Motor neuron (in vitro differentiated cells): Measurements from ENCODE around the gene EPB41L2. TPM values are rescaled to one million over a fixed set of nuclear protein-coding genes. Genes with fewer than 3 reads are reported as not detected.
"Not testable (repeated sequence)": the region's sequence is repeated elsewhere in the genome, so short reads cannot be mapped to it uniquely, and the experiment has no call there.

ENCODE experiments used
- ATAC-seq, 8 experiments: fragments of 200-7000 bp; cut with Tn5 transposase; replicated peaks in 6 of 8; 2 replicates each; pipeline ENCODE4 v1.8.0; 2021; ENCODE audit warnings: mild to moderate bottlenecking in 8 of 8, moderate library complexity in 8 of 8
- H3K27ac ChIP-seq, 2 donors: fragments of 250-450 bp; sonication (Bioruptor Pico); 2 replicates each; pipeline ENCODE4 v1.9.0; 2021; ENCODE audit warnings: antibody characterized with exemption in 2 of 2, mild to moderate bottlenecking in 2 of 2, moderate library complexity in 1 of 2
- H3K4me1 ChIP-seq, 2 donors: fragments of 250-450 bp; sonication (Bioruptor Pico); replicated peaks in 1 of 2; 2 replicates each; pipeline ENCODE4 v1.6.1; 2021; ENCODE audit warnings: antibody characterized with exemption in 2 of 2, mild to moderate bottlenecking in 2 of 2, moderate library complexity in 1 of 2
- H3K4me3 ChIP-seq, 5 donors: fragments of 250-450 bp; sonication (Bioruptor Pico); 2 replicates each; pipeline ENCODE4 v1.9.0; 2021; ENCODE audit warnings: antibody characterized with exemption in 5 of 5, mild to moderate bottlenecking in 5 of 5, moderate library complexity in 4 of 5
- WGBS, 10 experiments: fragments of 450-650 bp; shearing (Covaris generic); methylation state at CpG; one replicate each; pipeline ENCODE4 v1.0.0; 2022; 5-methylcytosine and 5-hydroxymethylcytosine counted together
- in situ Hi-C, 9 experiments: fragments of 400-800 bp; cut with MboI; loops; one replicate each; pipeline ENCODE4 v1.15.0; 2021; ENCODE audit warnings: low sequenced_read_pairs in 9 of 9, low pct_unique_long_range_greater_than_20kb in 2 of 9; ENCODE audit not compliant: unreplicated experiment in 9 of 9
- total RNA-seq, 8 experiments: library from RNA; unstranded; fragments of 300-600 nt; gene quantifications; 2 replicates each; pipeline versions ENCODE4 v1.2.3 to v1.2.4, GENCODE V29; 2022

Gene EPB41L2
- total RNA-seq: 100 to 1,000 TPM in 1 of 8 experiments, 10 to 100 TPM in 7; 17.0 to 135 (median 34.5) TPM

- ATAC-seq: peak; percentile 81 to 92 (median 89)
- peaks cover 0 to 12% of the 10 kb centered on the region in 2 donors for H3K4me1 ChIP-seq
- 0% methylated on average over 2 to 4 of the region's 61 CpGs; no CpG with 5 or more reads in 7 of the 10 experiments for WGBS, 10 experiments
- H3K4me3 ChIP-seq: peak within 1 kb of the TSS; percentile 72 to 90 (median 75)
- in situ Hi-C loops: no loop called here
- peak within 1 kb of the TSS; percentile 61 to 69 for H3K27ac ChIP-seq
These were observed at the start of gene EPB41L2 for GRCh38 chr6:131063028-131063763. TSS of gene EPB41L2 (minus strand) at chr6:131063245. CDS start at chr6:130956485, 106,760 bp downstream.

DNA sequence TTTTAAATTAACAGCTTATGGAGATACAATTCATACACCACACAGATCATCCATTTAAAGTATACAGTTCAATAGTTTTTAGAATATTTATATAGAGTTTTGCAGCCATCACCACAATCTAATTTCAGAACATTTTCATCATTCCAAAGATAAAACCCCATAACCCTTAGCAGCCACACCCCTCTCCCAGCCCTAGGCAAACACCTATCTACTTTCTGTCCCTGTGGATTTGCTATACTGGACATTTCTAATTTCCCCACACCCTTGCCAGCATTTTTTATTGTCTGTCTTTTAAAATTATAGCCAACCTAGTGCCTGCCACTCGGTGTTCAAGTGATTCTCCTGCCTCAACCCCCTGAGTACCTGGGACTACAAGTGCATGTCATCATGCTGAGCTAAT lies 49.2 kb upstream of the EPB41L2 start:
- Histone ChIP-seq H3K27ac (no peak overlapping the region), H3K4me1 (no peaks in the 10 kb centered on the region), H3K4me3 (no peak overlapping the region)
- in situ Hi-C loops: loop anchor here in 3 of 9 experiments (10.0 to 25.0 kb wide), 2 partner anchors 225 to 227 kb away; no protein-coding TSS in a partner anchor
- ATAC-seq: peak in 1 of 8 experiments; percentile 44
- WGBS, 10 experiments: 50 to 100% (median 83%) methylated on average over 1 of the region's 1 CpG; no CpG with 5 or more reads in 6 of the 10 experiments

DNA sequence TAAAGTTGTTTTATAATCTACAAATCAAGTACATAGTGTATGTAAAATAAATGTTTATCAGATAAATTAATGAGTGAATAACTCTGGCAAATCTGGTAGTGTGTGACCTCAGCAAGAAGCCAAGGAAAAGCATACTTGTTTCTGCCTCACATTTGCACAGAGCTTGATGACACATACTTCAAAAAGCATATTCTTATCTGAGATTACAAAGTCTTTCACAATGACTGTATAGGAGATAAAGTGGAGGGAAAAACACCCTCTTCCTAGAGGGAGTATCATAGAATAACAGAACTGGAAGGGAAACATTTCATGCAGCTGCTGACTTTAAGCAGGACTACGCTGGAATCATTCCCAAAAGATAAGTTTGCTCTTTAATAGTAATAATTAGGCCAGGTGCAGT lies 44.1 kb upstream of the EPB41L2 start:
- in situ Hi-C loops: loop anchor here in 2 of 9 experiments (25.0 kb wide), 1 partner anchor 220 kb away; no protein-coding TSS in a partner anchor
- no peak overlapping the region for H3K27ac ChIP-seq
- peak in 2 of 8 experiments; percentile 88 to 90 for ATAC-seq

GRCh38 chr6:131103901-131104300 lies 40.9 kb upstream of the EPB41L2 start:
- Histone ChIP-seq H3K4me3 (no peak overlapping the region), H3K4me1 (no peaks in the 10 kb centered on the region), H3K27ac (no peak overlapping the region)
- ATAC-seq: no peak
- in situ Hi-C loops: loop anchor here in 2 of 9 experiments (25.0 kb wide), 1 partner anchor 217 kb away; no protein-coding TSS in a partner anchor
- WGBS, 10 experiments: no CpG with 5 or more reads among the region's 1 CpG

More for the DNA sequence above, 44.1 kb upstream of the EPB41L2 start:
- no peak overlapping the region for H3K4me3 ChIP-seq
- H3K4me1 ChIP-seq: no peaks in the 10 kb centered on the region
- 80 to 100% (median 86%) methylated on average over 1 of the region's 1 CpG; no CpG with 5 or more reads in 7 of the 10 experiments for WGBS, 10 experiments

- in situ Hi-C loops: loop anchor here in 2 of 9 experiments (25.0 kb wide), 1 partner anchor 216 kb away; no protein-coding TSS in a partner anchor
- 53 to 100% (median 86%) methylated on average over 1 to 4 of the region's 4 CpGs; no CpG with 5 or more reads in 3 of the 10 experiments for WGBS, 10 experiments
- ATAC-seq: no peak
- Histone ChIP-seq H3K4me1 (no peaks in the 10 kb centered on the region), H3K4me3 (no peak overlapping the region), H3K27ac (no peak overlapping the region)
These were observed 40.3 kb upstream of the EPB41L2 start for GRCh38 chr6:131103296-131103695.

DNA sequence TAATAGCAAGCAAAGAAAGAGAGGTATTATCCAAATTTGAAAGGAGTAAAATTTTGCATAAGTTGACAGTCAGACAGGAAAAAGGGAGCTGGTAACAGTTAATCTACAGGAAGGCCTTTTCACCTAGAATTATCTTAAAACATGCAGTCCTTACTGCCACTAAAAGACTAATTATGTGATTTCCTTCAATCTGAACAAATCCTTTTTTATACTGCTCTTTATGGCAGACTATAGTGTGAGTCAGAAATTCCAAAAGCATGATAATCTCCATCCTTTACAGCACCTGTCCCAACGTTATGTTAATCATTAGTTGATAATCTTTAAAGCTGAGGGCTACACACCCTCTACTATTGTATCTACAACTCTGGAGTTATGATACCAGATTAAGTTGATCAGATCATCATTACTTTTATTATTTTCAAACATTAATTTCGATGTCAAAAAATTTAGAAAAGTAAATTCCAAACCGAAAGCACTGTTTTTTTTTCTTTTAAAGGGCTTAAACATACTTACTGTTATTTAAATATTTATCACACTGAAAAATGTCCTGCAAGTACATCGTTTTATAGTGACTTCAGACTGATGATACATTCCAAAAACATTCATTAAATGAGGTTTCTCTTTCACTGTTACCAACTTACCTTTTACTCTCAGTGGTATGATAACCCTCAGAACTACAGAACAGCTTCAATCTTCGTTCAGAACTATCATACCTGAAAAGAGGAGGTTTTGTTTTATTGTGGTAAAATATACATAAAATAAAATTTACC lies 39.1 kb upstream of the EPB41L2 start:
- ATAC-seq: no peak
- Histone ChIP-seq H3K27ac (no peak overlapping the region), H3K4me3 (no peak overlapping the region), H3K4me1 (no peaks in the 10 kb centered on the region)
- 39 to 100% (median 64%) methylated on average over 1 to 5 of the region's 5 CpGs for WGBS, 10 experiments
- in situ Hi-C loops: loop anchor here in 2 of 9 experiments (25.0 kb wide), 1 partner anchor 215 kb away; no protein-coding TSS in a partner anchor

GRCh38 chr6:131096786-131097185 lies 33.7 kb upstream of the EPB41L2 start:
- Histone ChIP-seq H3K4me1 (no peaks in the 10 kb centered on the region), H3K4me3 (no peak overlapping the region), H3K27ac (no peak overlapping the region)
- ATAC-seq: no peak
- in situ Hi-C loops: no loop called here
- 49 to 94% (median 81%) methylated on average over 1 to 3 of the region's 3 CpGs; no CpG with 5 or more reads in 2 of the 10 experiments for WGBS, 10 experiments

DNA sequence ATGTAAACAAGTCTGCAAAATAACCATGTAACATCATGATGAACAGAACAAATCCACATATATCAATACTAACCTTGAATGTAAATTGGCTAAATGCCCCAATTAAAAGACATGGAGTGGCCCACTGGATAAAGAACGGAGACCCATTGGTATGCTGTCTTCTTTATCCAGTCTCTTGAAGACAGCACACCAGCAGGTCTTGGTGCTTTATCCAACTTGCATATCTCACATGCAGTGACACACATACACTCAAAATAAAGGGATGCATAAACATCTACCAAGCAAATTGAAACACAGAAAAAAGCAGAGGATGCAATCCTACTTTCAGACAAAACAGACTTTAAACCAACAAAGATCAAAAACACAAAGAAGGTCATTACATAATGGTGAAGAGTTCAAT lies 30.3 kb upstream of the EPB41L2 start:
- Histone ChIP-seq H3K4me3 (no peak overlapping the region), H3K27ac (no peak overlapping the region), H3K4me1 (no peaks in the 10 kb centered on the region)
- in situ Hi-C loops: no loop called here
- no peak for ATAC-seq
- WGBS, 10 experiments: 55 to 100% (median 83%) methylated on average over 1 of the region's 1 CpG; no CpG with 5 or more reads in 3 of the 10 experiments

DNA sequence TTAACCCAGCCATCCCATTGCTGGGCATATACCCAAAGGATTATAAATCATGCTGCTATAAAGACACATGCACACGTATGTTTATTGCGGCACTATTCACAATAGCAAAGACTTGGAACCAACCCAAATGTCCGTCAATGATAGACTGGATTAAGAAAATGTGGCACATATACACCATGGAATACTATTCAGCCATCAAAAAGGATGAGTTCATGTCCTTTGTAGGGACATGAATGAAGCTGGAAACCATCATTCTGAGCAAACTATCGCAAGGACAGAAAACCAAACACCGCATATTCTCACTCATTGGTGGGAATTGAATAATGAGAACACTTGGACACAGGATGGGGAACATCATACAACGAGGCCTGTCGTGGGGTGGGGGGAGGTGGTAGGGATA lies 28.9 kb upstream of the EPB41L2 start:
- H3K27ac ChIP-seq, H3K4me3 ChIP-seq, in situ Hi-C loops, ATAC-seq, H3K4me1 ChIP-seq: not testable (repeated sequence)
- WGBS, 10 experiments: 71 to 100% (median 93%) methylated on average over 1 to 4 of the region's 7 CpGs; no CpG with 5 or more reads in 5 of the 10 experiments

DNA sequence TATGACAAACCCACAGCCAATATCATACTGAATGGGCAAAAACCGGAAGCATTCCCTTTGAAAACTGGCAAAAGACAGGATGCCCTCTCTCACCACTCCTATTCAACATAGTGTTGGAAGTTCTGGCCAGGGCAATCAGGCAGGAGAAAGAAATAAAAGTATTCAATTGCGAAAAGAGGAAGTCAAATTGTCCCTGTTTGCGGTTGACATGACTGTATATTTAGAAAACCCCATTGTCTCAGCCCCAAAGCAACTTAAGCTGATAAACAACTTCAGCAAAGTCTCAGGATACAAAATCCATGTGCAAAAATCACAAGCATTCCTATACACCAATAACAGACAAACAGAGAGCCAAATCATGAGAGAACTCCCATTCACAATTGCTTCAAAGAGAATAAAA lies 27.3 kb upstream of the EPB41L2 start:
- ATAC-seq, H3K27ac ChIP-seq, H3K4me1 ChIP-seq, in situ Hi-C loops, H3K4me3 ChIP-seq: not testable (repeated sequence)
- WGBS, 10 experiments: 67 to 100% (median 89%) methylated on average over 1 to 3 of the region's 3 CpGs; no CpG with 5 or more reads in 3 of the 10 experiments

- 72 to 100% (median 92%) methylated on average over 1 to 2 of the region's 2 CpGs; no CpG with 5 or more reads in 5 of the 10 experiments for WGBS, 10 experiments
These were observed 21.9 kb upstream of the EPB41L2 start for GRCh38 chr6:131084982-131085381.

GRCh38 chr6:131083687-131084086 lies 20.6 kb upstream of the EPB41L2 start:
- ATAC-seq: no peak
- in situ Hi-C loops: no loop called here
- WGBS, 10 experiments: 63 to 100% (median 88%) methylated on average over 1 to 3 of the region's 3 CpGs; no CpG with 5 or more reads in 2 of the 10 experiments
- no peak overlapping the region for H3K4me3 ChIP-seq
- no peaks in the 10 kb centered on the region for H3K4me1 ChIP-seq
- H3K27ac ChIP-seq: no peak overlapping the region

More at GRCh38 chr6:131084982-131085381, 21.9 kb upstream of the EPB41L2 start:
- H3K4me3 ChIP-seq: no peak overlapping the region
- H3K27ac ChIP-seq: no peak overlapping the region
- in situ Hi-C loops: no loop called here
- no peak for ATAC-seq
- H3K4me1 ChIP-seq: no peaks in the 10 kb centered on the region

DNA sequence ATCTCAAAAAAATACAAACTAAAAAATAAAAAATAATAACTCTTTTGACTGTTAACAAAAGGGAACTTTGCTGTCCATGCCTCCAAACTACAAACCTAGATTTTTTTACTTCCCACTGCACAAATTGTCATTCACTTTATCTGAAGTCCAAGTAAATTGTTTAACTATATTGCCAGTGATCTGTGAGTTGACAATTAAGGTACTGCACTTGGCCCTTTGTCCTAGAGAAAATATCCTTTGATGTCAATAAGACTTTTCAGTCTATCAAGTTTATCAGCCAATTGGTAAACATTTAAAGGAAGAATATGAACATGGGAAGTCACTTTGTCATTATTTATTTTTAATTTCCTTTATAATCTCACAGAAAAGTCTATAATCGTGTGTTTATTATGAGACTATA lies 19.3 kb upstream of the EPB41L2 start:
- H3K4me3 ChIP-seq: no peak overlapping the region
- no peak overlapping the region for H3K27ac ChIP-seq
- in situ Hi-C loops: no loop called here
- 0 to 100% (median 72%) methylated on average over 1 of the region's 1 CpG for WGBS, 10 experiments
- H3K4me1 ChIP-seq: no peaks in the 10 kb centered on the region
- no peak for ATAC-seq
